SH-SY5Y (cell line): ENCODE results near the gene TNNC1.

Source experiments
- GATA2 ChIP-seq: IDR thresholded peaks from 2 replicates; pipeline ENCODE4 v1.6.1; 2011; ENCODE audit warnings: mild to moderate bottlenecking, low read depth, low read length
- GATA3 ChIP-seq: IDR thresholded peaks from 2 replicates; pipeline ENCODE4 v1.6.1; 2011; ENCODE audit warnings: low read depth, mild to moderate bottlenecking, low read length, moderate library complexity

GRCh38 chr3:52434491-52435115, 19.2 kb downstream of the TNNC1 start:
- TF ChIP-seq GATA2: no peak
- no peak for TF ChIP-seq GATA3
